ENCODE measurements around the gene SEL1L3.

Gene SEL1L3

GRCh38 chr4:25901030-25901430 lies 38.2 kb upstream of the SEL1L3 start:
- no peak for DNase-seq (ENCODE audit: low read depth)
- H3K4me3 ChIP-seq (ENCODE audit: low read depth, low read length) = no peak overlapping the region
- no peak for TF ChIP-seq CTCF (IDR thresholded peaks at IDR 0.05; ENCODE audit: low read depth, low read length, missing control alignments)

DNA sequence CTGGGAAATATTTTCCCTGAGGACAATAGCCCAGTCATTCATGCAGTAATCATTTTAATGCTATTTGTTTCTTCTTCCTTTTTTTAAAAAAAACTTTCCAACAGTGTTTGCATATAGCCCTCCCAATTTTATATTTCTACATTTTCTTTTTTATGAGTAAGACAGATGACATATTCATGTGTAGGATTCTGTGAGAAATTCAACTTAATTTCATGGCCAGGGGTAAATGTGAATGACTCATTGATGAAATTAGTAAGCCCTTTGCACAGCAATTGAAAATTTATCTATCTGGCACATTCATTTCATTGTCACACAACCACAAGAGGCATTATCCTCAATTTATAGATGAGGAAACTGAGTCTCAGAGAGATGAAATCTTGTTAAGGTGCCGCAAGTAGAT lies 37.5 kb upstream of the SEL1L3 start:
- no peak overlapping the region for H3K4me3 ChIP-seq (ENCODE audit: low read depth, low read length)
- no peak for DNase-seq (ENCODE audit: low read depth)
- no peak for TF ChIP-seq CTCF (IDR thresholded peaks at IDR 0.05; ENCODE audit: low read depth, low read length, missing control alignments)

- no peak for TF ChIP-seq CTCF (IDR thresholded peaks at IDR 0.05; ENCODE audit: low read depth, low read length, missing control alignments)
- no peak for DNase-seq (ENCODE audit: low read depth)
Observed at GRCh38 chr4:25896776-25897539, 34.2 kb upstream of the SEL1L3 start.

DNA sequence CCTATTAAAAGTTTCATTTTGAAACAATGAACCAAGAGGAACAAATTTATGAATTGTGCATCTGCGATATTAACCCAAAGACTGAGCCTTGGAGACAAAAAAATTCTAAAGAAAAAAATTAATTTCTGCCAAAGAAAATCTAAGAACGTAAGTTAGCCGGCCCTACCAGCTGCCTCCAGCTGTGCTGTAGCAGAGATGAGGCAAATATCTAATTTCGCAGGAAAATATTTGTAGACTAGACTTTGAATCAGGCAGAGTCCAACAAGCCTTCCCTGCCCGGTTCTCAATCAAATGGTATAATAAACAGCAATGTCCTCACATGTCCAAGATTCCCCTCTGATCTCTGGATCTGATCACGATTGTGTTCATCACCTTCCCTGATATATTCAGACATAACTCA lies 30.0 kb upstream of the SEL1L3 start:
- no peak for DNase-seq (ENCODE audit: low read depth)
- no peak for TF ChIP-seq CTCF (IDR thresholded peaks at IDR 0.05; ENCODE audit: low read depth, low read length, missing control alignments)
- H3K4me3 ChIP-seq (ENCODE audit: low read depth, low read length) = no peak overlapping the region

More at GRCh38 chr4:25896776-25897539, 34.2 kb upstream of the SEL1L3 start:
- no peak overlapping the region for H3K4me3 ChIP-seq (ENCODE audit: low read depth, low read length)

GRCh38 chr4:25890571-25891485 lies 28.0 kb upstream of the SEL1L3 start:
- no peak for TF ChIP-seq CTCF (IDR thresholded peaks at IDR 0.05; ENCODE audit: low read depth, low read length, missing control alignments)
- no peak overlapping the region for H3K4me3 ChIP-seq (ENCODE audit: low read depth, low read length)
- no peak for DNase-seq (ENCODE audit: low read depth)

- no peak for TF ChIP-seq CTCF (IDR thresholded peaks at IDR 0.05; ENCODE audit: low read depth, low read length, missing control alignments)
- H3K4me3 ChIP-seq (ENCODE audit: low read depth, low read length) = no peak overlapping the region
- no peak for DNase-seq (ENCODE audit: low read depth)
Observed at GRCh38 chr4:25889589-25890503, 27.1 kb upstream of the SEL1L3 start.

Data from GM12864 (cell line).